ENCODE data around the gene PEAK1. TPM values are rescaled to one million over a fixed set of nuclear protein-coding genes. Genes with fewer than 3 reads are reported as not detected.
A peak's percentile ranks its signal among the peaks of the same experiment; 100 is the strongest.

The PEAK1 gene
- total and polyA plus RNA-seq, 2 donors (not counting 1 experiment from before 2014, with no cell fraction given) = 61.0 to 91.8 TPM

DNA sequence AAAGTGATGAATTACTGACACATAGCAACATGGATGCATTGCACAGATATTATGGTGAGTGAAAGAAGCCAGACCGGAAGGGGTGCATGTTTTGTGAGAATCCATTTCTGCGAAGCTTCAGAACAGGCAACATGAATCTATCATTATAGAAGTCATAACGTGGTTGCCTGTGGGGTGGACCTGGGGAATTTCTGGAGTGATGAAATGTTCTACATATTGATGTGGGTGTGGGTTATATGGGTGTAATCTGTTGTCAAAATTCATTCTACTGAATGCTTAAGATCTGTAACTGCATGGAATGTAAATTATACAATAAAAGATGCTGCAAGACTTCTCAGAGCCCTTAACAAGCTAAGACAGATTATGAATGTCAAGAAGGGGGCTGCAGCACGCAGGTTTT, 323.8 kb downstream of the PEAK1 start:
- Histone ChIP-seq H4K20me1 (ENCODE audit: control insufficient read depth, extremely low read depth, insufficient read depth, low read length) (no peaks in the 10 kb centered on the region), H3K4me1 (ENCODE audit: control insufficient read depth, extremely low read depth, insufficient read depth, low read length) (no peaks in the 10 kb centered on the region), H3K27ac (ENCODE audit: insufficient read depth, low read length) (no peak overlapping the region), H3K79me2 (ENCODE audit: control insufficient read depth, insufficient read depth, low read length) (no peaks in the 10 kb centered on the region), H3K9me3 (ENCODE audit: control insufficient read depth, insufficient read depth, low read depth, low read length) (no peaks in the 10 kb centered on the region), H3K27me3 (ENCODE audit: control insufficient read depth, insufficient read depth, low read length) (no peaks in the 10 kb centered on the region), H3K36me3 (ENCODE audit: control insufficient read depth, insufficient read depth, low read length) (no peaks in the 10 kb centered on the region), H3K9ac (ENCODE audit: insufficient read depth, low read length) (no peak overlapping the region), H3K4me2 (ENCODE audit: extremely low read depth, insufficient read depth, low read length) (no peak overlapping the region), H2AFZ (ENCODE audit: low read length) (no peak overlapping the region), H3K4me3 (replicated peaks in 1 of 4; ENCODE audit: control extremely low read depth in 1 of 4, insufficient read depth in 1 of 4, low read depth in 3 of 4, low read length in 4 of 4) (no peak overlapping the region)
- no peak for TF ChIP-seq EZH2 (IDR thresholded peaks at IDR 0.05; ENCODE audit: low read length, missing control alignments)
- TF ChIP-seq CTCF (conservative IDR thresholded peaks at IDR 0.05 in 1 of 2, IDR thresholded peaks at IDR 0.05 in 1 of 2; ENCODE audit: low read depth in 1 of 2, low read length in 2 of 2) = no peak
- no peak for DNase-seq (ENCODE audit: low read depth in 2 of 2)

DNA sequence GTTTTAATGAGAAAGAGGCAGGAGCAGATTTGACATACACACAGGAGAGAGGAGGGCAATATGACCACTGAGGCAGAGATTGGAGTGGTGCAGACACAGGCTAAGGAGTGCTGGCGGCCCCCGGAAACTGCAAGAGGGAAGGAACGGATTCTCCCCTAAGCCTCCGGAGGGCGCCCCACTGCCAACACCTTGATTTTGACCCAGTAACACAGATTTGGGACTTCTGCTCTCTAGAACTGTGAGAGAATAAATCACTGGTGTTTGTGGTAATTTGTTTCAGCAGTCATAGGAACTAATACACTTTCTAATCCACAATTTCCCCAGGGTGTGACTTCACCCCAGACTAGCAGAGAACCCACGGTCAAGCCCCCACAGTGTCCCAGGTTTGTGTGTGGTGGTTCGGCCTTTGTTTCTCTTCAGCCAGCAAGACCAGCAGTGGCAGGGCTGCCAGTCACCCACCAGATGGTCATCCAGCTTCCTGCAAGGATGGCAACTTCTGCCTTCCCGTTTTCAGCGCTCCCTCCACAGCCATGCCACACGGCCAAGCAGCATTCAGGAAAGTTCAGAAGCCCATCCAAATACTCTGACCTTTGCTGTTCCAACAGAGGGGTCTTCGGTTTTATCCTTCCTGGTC, 325.4 kb downstream of the PEAK1 start:
- Histone ChIP-seq H3K79me2 (ENCODE audit: control insufficient read depth, insufficient read depth, low read length) (no peaks in the 10 kb centered on the region), H3K27ac (ENCODE audit: insufficient read depth, low read length) (no peak overlapping the region), H3K27me3 (ENCODE audit: control insufficient read depth, insufficient read depth, low read length) (no peaks in the 10 kb centered on the region), H4K20me1 (ENCODE audit: control insufficient read depth, extremely low read depth, insufficient read depth, low read length) (no peaks in the 10 kb centered on the region), H2AFZ (ENCODE audit: low read length) (no peak overlapping the region), H3K4me3 (replicated peaks in 1 of 4; ENCODE audit: control extremely low read depth in 1 of 4, insufficient read depth in 1 of 4, low read depth in 3 of 4, low read length in 4 of 4) (no peak overlapping the region), H3K36me3 (ENCODE audit: control insufficient read depth, insufficient read depth, low read length) (no peaks in the 10 kb centered on the region), H3K4me1 (ENCODE audit: control insufficient read depth, extremely low read depth, insufficient read depth, low read length) (no peaks in the 10 kb centered on the region), H3K4me2 (ENCODE audit: extremely low read depth, insufficient read depth, low read length) (no peak overlapping the region), H3K9ac (ENCODE audit: insufficient read depth, low read length) (no peak overlapping the region), H3K9me3 (ENCODE audit: control insufficient read depth, insufficient read depth, low read depth, low read length) (no peaks in the 10 kb centered on the region)
- DNase-seq (ENCODE audit: low read depth in 2 of 2) = no peak
- TF ChIP-seq CTCF (conservative IDR thresholded peaks at IDR 0.05 in 1 of 2, IDR thresholded peaks at IDR 0.05 in 1 of 2; ENCODE audit: low read depth in 1 of 2, low read length in 2 of 2) (peak in 1 of 2 donors; percentile 11), EZH2 (IDR thresholded peaks at IDR 0.05; ENCODE audit: low read length, missing control alignments) (no peak)

GRCh38 chr15:77093436-77093835, 326.5 kb downstream of the PEAK1 start:
- Histone ChIP-seq H3K4me2 (ENCODE audit: extremely low read depth, insufficient read depth, low read length) (no peak overlapping the region), H3K36me3 (ENCODE audit: control insufficient read depth, insufficient read depth, low read length) (no peaks in the 10 kb centered on the region), H2AFZ (ENCODE audit: low read length) (no peak overlapping the region), H4K20me1 (ENCODE audit: control insufficient read depth, extremely low read depth, insufficient read depth, low read length) (no peaks in the 10 kb centered on the region), H3K27ac (ENCODE audit: insufficient read depth, low read length) (no peak overlapping the region), H3K27me3 (ENCODE audit: control insufficient read depth, insufficient read depth, low read length) (no peaks in the 10 kb centered on the region), H3K4me1 (ENCODE audit: control insufficient read depth, extremely low read depth, insufficient read depth, low read length) (no peaks in the 10 kb centered on the region), H3K9me3 (ENCODE audit: control insufficient read depth, insufficient read depth, low read depth, low read length) (no peaks in the 10 kb centered on the region), H3K4me3 (replicated peaks in 1 of 4; ENCODE audit: control extremely low read depth in 1 of 4, insufficient read depth in 1 of 4, low read depth in 3 of 4, low read length in 4 of 4) (no peak overlapping the region), H3K79me2 (ENCODE audit: control insufficient read depth, insufficient read depth, low read length) (no peaks in the 10 kb centered on the region), H3K9ac (ENCODE audit: insufficient read depth, low read length) (no peak overlapping the region)
- no peak for TF ChIP-seq EZH2 (IDR thresholded peaks at IDR 0.05; ENCODE audit: low read length, missing control alignments)
- TF ChIP-seq CTCF (conservative IDR thresholded peaks at IDR 0.05 in 1 of 2, IDR thresholded peaks at IDR 0.05 in 1 of 2; ENCODE audit: low read depth in 1 of 2, low read length in 2 of 2) = no peak
- no peak for DNase-seq (ENCODE audit: low read depth in 2 of 2)

Data from fibroblast of lung (primary cell).